H1 (cell line): Measurements from ENCODE around the gene MPRIP. TPM values are rescaled to one million over a fixed set of nuclear protein-coding genes. Genes with fewer than 3 reads are reported as not detected.

ENCODE experiments used
- CTCF ChIA-PET: fragments of 300-600 bp; sonication (Branson Sonifier 250); formaldehyde crosslinking; loops from one replicate; lab custom pipeline; 2021; ENCODE audit not compliant: partially characterized antibody; lab: Charles Lee
- POLR2A ChIA-PET: fragments of 300-600 bp; sonication (Branson Sonifier 250); formaldehyde crosslinking; loops from one replicate; lab custom pipeline; 2021; ENCODE audit warnings: inconsistent platforms; ENCODE audit not compliant: partially characterized antibody; lab: Charles Lee
- DNase-seq, 2 experiments: peaks; one replicate each; pipeline versions ENCODE4 v3.0.0 to v3.0.0-alpha.2; 2010 to 2022; ENCODE audit warnings: low spot score in 2 of 2, low read depth in 1 of 2, mixed read lengths in 1 of 2
- FAIRE-seq: peaks from 2 replicates; lab custom pipeline; 2011; peaks lifted over from hg19 to GRCh38; lab: Jason Lieb, UNC
- H2AFZ ChIP-seq: 2 replicates; pipeline ENCODE4 v1.8.1; 2012; ENCODE audit warnings: low read length, inconsistent platforms
- H2AK5ac ChIP-seq: 2 replicates; pipeline ENCODE4 v1.6.1; 2013; ENCODE audit warnings: low read depth, low read length
- H2BK120ac ChIP-seq: replicated peaks from 2 replicates; pipeline ENCODE3; 2013; ENCODE audit warnings: low read depth, low read length, inconsistent platforms
- H2BK12ac ChIP-seq: 2 replicates; pipeline ENCODE4 v1.6.1; 2013; ENCODE audit warnings: low read depth, low read length
- H2BK15ac ChIP-seq: 2 replicates; pipeline ENCODE4 v1.6.1; 2013; ENCODE audit warnings: low read length
- H2BK20ac ChIP-seq: 2 replicates; pipeline ENCODE4 v1.6.1; 2013; ENCODE audit warnings: low read length
- H2BK5ac ChIP-seq: 2 replicates; pipeline ENCODE4 v1.6.1; 2013; ENCODE audit warnings: low read depth, low read length
- H3K14ac ChIP-seq: 2 replicates; pipeline ENCODE4 v1.6.1; 2013; ENCODE audit warnings: inconsistent platforms; ENCODE audit not compliant: insufficient read length
- H3K18ac ChIP-seq: 2 replicates; pipeline ENCODE4 v1.6.1; 2013; ENCODE audit warnings: low read length; ENCODE audit errors: extremely low read depth
- H3K23ac ChIP-seq: 2 replicates; pipeline ENCODE4 v1.6.1; 2013; ENCODE audit warnings: inconsistent platforms; ENCODE audit not compliant: insufficient read length
- H3K23me2 ChIP-seq: 2 replicates; pipeline ENCODE4 v1.6.1; 2013; ENCODE audit warnings: low read depth, low read length
- H3K27ac ChIP-seq: 2 replicates; pipeline ENCODE4 v1.6.1; 2011; ENCODE audit warnings: low read depth, low read length, inconsistent platforms
- H3K27me3 ChIP-seq, 4 experiments: replicated peaks in 1 of 4; 1 replicate in 1 of 4; 2 replicates in 3 of 4; pipeline versions ENCODE4 v1.6.1 to v1.8.1; 2011 to 2013; ENCODE audit warnings: low read length in 3 of 4, mild to moderate bottlenecking in 3 of 4, inconsistent platforms in 2 of 4, mixed read lengths in 2 of 4, moderate library complexity in 1 of 4; ENCODE audit not compliant: control insufficient read depth in 3 of 4, insufficient read depth in 3 of 4; ENCODE audit errors: extremely low read depth in 1 of 4
- H3K36me3 ChIP-seq, 4 experiments: 2 replicates each; pipeline versions ENCODE4 v1.6.1 to v1.8.1; 2011 to 2013; ENCODE audit warnings: mild to moderate bottlenecking in 4 of 4, low read length in 3 of 4, moderate library complexity in 2 of 4, control low read depth in 1 of 4, inconsistent platforms in 1 of 4; ENCODE audit not compliant: insufficient read depth in 4 of 4, control insufficient read depth in 2 of 4
- H3K4ac ChIP-seq: replicated peaks from 2 replicates; pipeline ENCODE3; 2013; ENCODE audit warnings: low read length, low read depth, mixed read lengths, inconsistent platforms; ENCODE audit not compliant: insufficient read length
- H3K4me1 ChIP-seq, 4 experiments: replicated peaks in 1 of 4; 1 replicate in 1 of 4; 2 replicates in 3 of 4; pipeline versions ENCODE4 v1.6.1 to v1.8.1; 2011 to 2013; ENCODE audit warnings: low read length in 3 of 4, inconsistent platforms in 2 of 4, mixed read lengths in 1 of 4; ENCODE audit not compliant: insufficient read depth in 4 of 4, control insufficient read depth in 3 of 4
- H3K4me2 ChIP-seq, 2 experiments: 2 replicates each; pipeline versions ENCODE4 v1.6.1 to v1.8.1; 2011 to 2013; ENCODE audit warnings: low read depth in 2 of 2, low read length in 2 of 2, control low read depth in 1 of 2, inconsistent platforms in 1 of 2, mild to moderate bottlenecking in 1 of 2; ENCODE audit not compliant: insufficient read depth in 1 of 2
- H3K4me3 ChIP-seq, 4 experiments: fragments of 200-600, 300-600 bp in 1 of 4; sonication (generic), shearing (Covaris generic), sonication (Bioruptor Twin) in 1 of 4; 2 replicates each; pipeline versions ENCODE4 v1.5.1 to v1.8.1; 2011 to 2016; ENCODE audit warnings: low read length in 4 of 4, low read depth in 3 of 4, control low read depth in 2 of 4, inconsistent platforms in 2 of 4, mild to moderate bottlenecking in 2 of 4, mixed read lengths in 1 of 4, moderate library complexity in 1 of 4; ENCODE audit not compliant: insufficient read depth in 2 of 4; ENCODE audit errors: extremely low read depth in 1 of 4
- H3K56ac ChIP-seq: replicated peaks from 2 replicates; pipeline ENCODE3; 2013; ENCODE audit warnings: low read depth, mild to moderate bottlenecking, mixed read lengths, low read length, inconsistent platforms; ENCODE audit not compliant: insufficient read length
- H3K79me1 ChIP-seq: 2 replicates; pipeline ENCODE4 v1.6.1; 2013; ENCODE audit warnings: low read depth, low read length, control low read depth
- H3K79me2 ChIP-seq, 2 experiments: 2 replicates each; pipeline versions ENCODE4 v1.6.1 to v1.8.1; 2012 to 2013; ENCODE audit warnings: low read length in 2 of 2, mild to moderate bottlenecking in 2 of 2, inconsistent platforms in 1 of 2; ENCODE audit not compliant: insufficient read depth in 2 of 2, control insufficient read depth in 1 of 2
- H3K9ac ChIP-seq, 4 experiments: replicated peaks in 1 of 4; 1 replicate in 1 of 4; 2 replicates in 3 of 4; pipeline versions ENCODE4 v1.6.1 to v1.8.1; 2011 to 2013; ENCODE audit warnings: low read depth in 3 of 4, low read length in 3 of 4, control low read depth in 2 of 4, mild to moderate bottlenecking in 2 of 4, moderate library complexity in 2 of 4, inconsistent platforms in 1 of 4; ENCODE audit errors: extremely low read depth in 1 of 4
- H3K9me3 ChIP-seq, 2 experiments: 2 replicates each; pipeline versions ENCODE4 v1.6.1 to v1.8.1; 2012 to 2013; ENCODE audit warnings: mild to moderate bottlenecking in 2 of 2, moderate library complexity in 2 of 2, control low read depth in 1 of 2, inconsistent platforms in 1 of 2, low read depth in 1 of 2, low read length in 1 of 2, mixed read lengths in 1 of 2; ENCODE audit not compliant: insufficient read depth in 2 of 2
- H4K20me1 ChIP-seq, 2 experiments: replicated peaks in 1 of 2; 2 replicates each; pipeline versions ENCODE3 to v1.8.1; 2011 to 2013; ENCODE audit warnings: inconsistent platforms in 2 of 2, low read length in 2 of 2, mild to moderate bottlenecking in 1 of 2; ENCODE audit not compliant: insufficient read depth in 2 of 2, control insufficient read depth in 1 of 2
- H4K5ac ChIP-seq: 2 replicates; pipeline ENCODE4 v1.6.1; 2013; ENCODE audit warnings: low read length, low read depth, mixed read lengths, inconsistent platforms; ENCODE audit not compliant: insufficient read length
- H4K8ac ChIP-seq: 2 replicates; pipeline ENCODE4 v1.8.0; 2013; ENCODE audit warnings: mild to moderate bottlenecking, moderate library complexity, low read length, inconsistent platforms; ENCODE audit not compliant: insufficient read depth; ENCODE audit errors: extremely low read depth
- H4K91ac ChIP-seq: replicated peaks from 2 replicates; pipeline ENCODE3; 2013; ENCODE audit warnings: low read length, mixed read lengths, inconsistent platforms; ENCODE audit not compliant: insufficient read length
- ASH2L ChIP-seq: fragments of 200-600, 300-600 bp; sonication (generic); IDR thresholded peaks from one replicate; pipeline ENCODE4 v1.7.1; 2017; ENCODE audit warnings: low read length
- BACH1 ChIP-seq: IDR thresholded peaks from 2 replicates; pipeline ENCODE4 v1.6.1; 2012; ENCODE audit warnings: low read length, improper control_type of control experiment
- CBX5 ChIP-seq: fragments of 300-800, 300-1000 bp; sonication (generic); IDR thresholded peaks from 2 replicates; pipeline ENCODE4 v1.7.1; 2016; ENCODE audit warnings: antibody characterized with exemption, low read length, low read depth
- GABPA ChIP-seq: IDR thresholded peaks from 2 replicates; pipeline ENCODE4 v1.6.1; 2011; ENCODE audit warnings: mild to moderate bottlenecking, low read length, moderate library complexity, borderline replicate concordance; ENCODE audit not compliant: insufficient read depth
- KDM5A ChIP-seq: fragments of 200-600 bp; IDR thresholded peaks from 2 replicates; pipeline ENCODE4 v1.7.1; 2012; ENCODE audit warnings: mild to moderate bottlenecking, low read length, inconsistent platforms, mixed read lengths
- POLR2A ChIP-seq, 2 experiments: IDR thresholded peaks; 1 replicate in 1 of 2; 2 replicates in 1 of 2; pipeline ENCODE4 v1.6.1; 2011; ENCODE audit warnings: low read depth in 2 of 2, low read length in 2 of 2, mild to moderate bottlenecking in 2 of 2; ENCODE audit errors: control extremely low read depth in 1 of 2
- RBBP5 ChIP-seq: IDR thresholded peaks from 2 replicates; pipeline ENCODE4 v1.7.1; 2012; ENCODE audit warnings: low read depth, mild to moderate bottlenecking, inconsistent platforms, low read length, moderate library complexity, borderline replicate concordance
- SIN3A ChIP-seq, 2 experiments: IDR thresholded peaks in 1 of 2; conservative IDR thresholded peaks in 1 of 2; 2 replicates each; pipeline ENCODE4 v1.6.1; 2011 to 2012; ENCODE audit warnings: low read length in 2 of 2, improper control_type of control experiment in 1 of 2, low read depth in 1 of 2, mild to moderate bottlenecking in 1 of 2
- SP1 ChIP-seq: IDR thresholded peaks from 2 replicates; pipeline ENCODE4 v1.6.1; 2011; ENCODE audit warnings: low read depth, low read length
- WGBS, 2 experiments: shearing (Covaris generic) in 1 of 2; methylation state at CpG; one replicate each; pipeline versions ENCODE4 v1.1.6 to v1.1.7; 2013 to 2015; ENCODE audit warnings: low lambda C conversion rate in 2 of 2, mixed read lengths in 2 of 2, inconsistent platforms in 1 of 2, low coverage in 1 of 2, missing lambda C conversion rate in 1 of 2; ENCODE audit not compliant: insufficient replicate concordance in 2 of 2, insufficient coverage in 1 of 2, insufficient read length in 1 of 2; ENCODE audit errors: extremely low coverage in 1 of 2, missing lambda C conversion rate in 1 of 2; 5-methylcytosine and 5-hydroxymethylcytosine counted together
- polyA plus RNA-seq, 7 experiments: library from polyadenylated mRNA; depleted of rRNA in 3 of 7; stranded (reverse) in 5 of 7; unstranded in 2 of 7; fragments of >200 nt in 5 of 7; fragments of 200-250 nt in 2 of 7; gene quantifications; 1 replicate in 5 of 7; 2 replicates in 1 of 7; 4 replicates in 1 of 7; pipeline versions ENCODE4 v1.2.1 to v1.2.3, GENCODE V29; 2011 to 2013; ENCODE audit warnings: missing spikeins in 2 of 7, mixed read lengths in 2 of 7
- total RNA-seq: library from RNA; stranded (reverse); fragmentation: NEBNext Ultra II Directional; extraction: Animal tissue kit (Norgen Biotek cat#: 25700); gene quantifications from 2 replicates; pipeline ENCODE4 v1.2.1, GENCODE V29; 2021

The MPRIP gene
- total and polyA plus RNA-seq, 2 of the 8 experiments (the other 6 are each of a cell fraction or from before 2014, with no cell fraction given) = 48.6 to 146 TPM

GRCh38 chr17:17149520-17150447 lies 107.5 kb downstream of the MPRIP start:
- ChIA-PET CTCF (interaction anchor here (0.9 to 2.5 kb wide), 5 partner anchors 8 to 41 kb away, joined by 3 to 9 read pairs (median 3); no protein-coding TSS in a partner anchor), POLR2A (no interaction called here)
- H3K23ac ChIP-seq = no peak overlapping the region
- no peak overlapping the region for H4K5ac ChIP-seq
- no peak overlapping the region for H2BK120ac ChIP-seq
- no peak overlapping the region for H2BK20ac ChIP-seq
- H3K18ac ChIP-seq = no peak overlapping the region
- H2AFZ ChIP-seq = no peak overlapping the region
- H3K79me1 ChIP-seq = no peaks in the 10 kb centered on the region
- no peak overlapping the region for H3K4me3 ChIP-seq
- 94% methylated on average over 9 of the region's 9 CpGs; no CpG with 5 or more reads in 1 of the 2 experiments for WGBS, 2 experiments
- H3K79me2 ChIP-seq = no peaks in the 10 kb centered on the region
- no peak overlapping the region for H3K9ac ChIP-seq
- H2AK5ac ChIP-seq = no peak overlapping the region
- TF ChIP-seq SP1 = no peak
- no peak for TF ChIP-seq SIN3A (conservative IDR thresholded peaks at IDR 0.05 in 1 of 2, IDR thresholded peaks at IDR 0.05 in 1 of 2; ENCODE audit: low read depth in 1 of 2, low read length in 2 of 2)
- no peak for TF ChIP-seq BACH1
- TF ChIP-seq ASH2L = no peak
- TF ChIP-seq POLR2A (IDR thresholded peaks at IDR 0.05; ENCODE audit: control extremely low read depth in 1 of 2, low read depth in 2 of 2, low read length in 2 of 2) = no peak
- TF ChIP-seq CBX5 = no peak
- no peak for TF ChIP-seq GABPA
- TF ChIP-seq KDM5A = no peak
- TF ChIP-seq RBBP5 = no peak
- H3K23me2 ChIP-seq = no peaks in the 10 kb centered on the region
- DNase-seq = no peak
- no peaks in the 10 kb centered on the region for H3K27me3 ChIP-seq
- H2BK5ac ChIP-seq = no peak overlapping the region
- no peak for FAIRE-seq
- no peak overlapping the region for H3K14ac ChIP-seq
- H4K20me1 ChIP-seq = peaks cover 2 to 3% of the 10 kb centered on the region in 2 experiments
- no peaks in the 10 kb centered on the region for H3K4me1 ChIP-seq
- H3K36me3 ChIP-seq = peaks cover 5 to 24% (median 10%) of the 10 kb centered on the region in 4 experiments; a peak in 7 of 8 replicates
- H3K4ac ChIP-seq = no peak overlapping the region
- no peak overlapping the region for H2BK12ac ChIP-seq
- H2BK15ac ChIP-seq = no peak overlapping the region
- H4K8ac ChIP-seq = no peak overlapping the region
- no peak overlapping the region for H3K4me2 ChIP-seq
- H4K91ac ChIP-seq = no peak overlapping the region
- no peaks in the 10 kb centered on the region for H3K9me3 ChIP-seq
- no peak overlapping the region for H3K56ac ChIP-seq
- H3K27ac ChIP-seq = no peak overlapping the region
